ENCODE data around the gene UVSSA.

- no peak for TF ChIP-seq CTCF (IDR thresholded peaks at IDR 0.05)
- TF ChIP-seq POLR2AphosphoS5 (IDR thresholded peaks at IDR 0.05): no peak
Observed at GRCh38 chr4:1398681-1399507, 51.9 kb downstream of the UVSSA start.

Measured in sigmoid colon (tissue), 4 donors.